Activated effector memory CD4-positive, alpha-beta T cell treated with anti-CD3 and anti-CD28 coated beads, Interleukin-2, amount 50 U/mL, for 16 hours (primary cell): ENCODE results near the gene SLC8A1.

Source experiments
- DNase-seq: peaks from one replicate; pipeline ENCODE4 v3.0.0-alpha.2; 2020

Gene SLC8A1

DNA sequence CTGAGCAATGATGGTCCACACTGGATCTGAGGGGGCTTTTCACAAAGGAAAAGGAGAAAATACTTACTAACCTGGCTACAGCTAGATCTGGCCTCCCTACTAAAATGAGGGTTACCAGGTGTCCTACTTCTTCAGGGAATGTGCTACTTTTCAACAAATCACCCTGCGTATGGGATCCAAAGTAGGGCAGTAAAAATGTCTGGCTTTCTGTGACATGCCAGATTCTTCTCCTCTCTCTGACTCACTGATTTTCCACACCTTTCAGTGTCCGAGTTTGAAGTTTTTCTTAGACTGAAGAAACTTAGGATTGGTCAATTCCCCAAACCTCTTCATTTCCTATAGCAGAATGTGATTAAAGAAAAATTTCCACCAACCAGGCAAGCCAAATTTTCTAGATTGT is 71.2 kb downstream of the SLC8A1 start:
- no peak for DNase-seq

DNA sequence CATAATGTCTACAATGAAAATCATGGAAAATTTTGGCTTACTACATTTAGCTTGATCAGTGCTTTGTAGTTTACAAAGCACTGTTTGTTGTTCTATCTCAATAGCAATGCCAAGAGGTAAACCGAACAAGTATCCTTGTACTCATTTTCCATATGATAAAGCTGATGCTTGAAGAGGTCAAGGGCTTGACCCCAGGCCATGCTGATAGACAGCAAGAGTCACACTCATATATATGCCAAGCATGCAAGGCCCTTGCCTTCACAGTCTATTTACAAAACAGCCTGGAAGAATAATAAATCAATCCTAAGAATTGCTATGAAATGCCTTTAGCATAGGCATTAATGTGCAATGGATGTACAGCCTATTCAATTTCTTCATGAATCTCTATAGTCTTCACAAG is 71.8 kb downstream of the SLC8A1 start:
- DNase-seq, result no peak

DNA sequence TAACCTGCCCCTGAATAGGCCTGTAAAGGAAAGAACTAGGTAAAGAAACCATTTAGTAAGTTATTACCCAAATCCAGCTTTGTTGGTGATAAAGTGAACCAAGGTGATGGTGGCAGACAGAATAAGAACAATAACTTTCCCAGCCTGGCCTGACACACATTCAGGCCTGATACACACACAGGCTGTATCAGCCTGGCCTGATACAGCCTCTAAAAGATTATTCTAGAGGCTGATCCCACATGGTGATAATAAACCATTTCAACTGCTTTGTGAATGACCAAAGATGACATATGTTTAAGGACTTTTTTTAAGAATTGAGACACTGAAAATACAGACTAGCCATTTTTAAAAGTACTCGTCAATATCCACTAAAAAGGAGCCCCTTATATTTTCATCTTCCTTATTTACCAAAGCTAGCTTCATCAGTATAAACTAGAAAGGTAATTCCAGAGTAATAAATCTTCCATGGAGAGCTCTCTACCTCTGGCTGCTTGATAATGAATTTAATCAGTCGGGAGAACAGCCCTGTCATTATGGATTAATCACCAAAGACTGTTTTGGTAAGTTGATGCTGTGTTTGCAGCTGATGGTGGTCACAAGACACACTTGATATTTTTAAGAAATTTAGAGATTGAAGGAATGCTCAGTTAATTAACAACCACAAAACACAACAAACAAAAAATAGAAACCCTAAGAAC is 77.2 kb downstream of the SLC8A1 start:
- no peak for DNase-seq

DNA sequence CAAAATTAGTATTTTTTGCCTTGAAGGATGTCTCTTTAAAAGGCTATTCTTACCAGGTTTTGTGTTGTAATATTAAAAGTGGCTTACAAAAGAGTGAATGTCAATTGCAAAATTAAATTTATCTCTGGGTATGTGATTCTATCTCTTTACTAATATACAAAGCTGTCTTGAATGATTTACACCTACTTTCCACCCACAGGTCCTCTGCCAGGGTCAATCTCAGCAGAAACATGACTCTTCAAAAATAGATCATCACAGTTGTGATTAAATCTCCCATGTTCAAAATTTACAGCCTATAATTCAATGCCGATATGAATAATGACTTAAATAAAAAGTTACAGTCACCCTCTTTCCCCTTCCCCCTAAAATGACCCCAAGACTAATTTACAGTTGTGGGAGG is 78.8 kb downstream of the SLC8A1 start:
- DNase-seq, result no peak

DNA sequence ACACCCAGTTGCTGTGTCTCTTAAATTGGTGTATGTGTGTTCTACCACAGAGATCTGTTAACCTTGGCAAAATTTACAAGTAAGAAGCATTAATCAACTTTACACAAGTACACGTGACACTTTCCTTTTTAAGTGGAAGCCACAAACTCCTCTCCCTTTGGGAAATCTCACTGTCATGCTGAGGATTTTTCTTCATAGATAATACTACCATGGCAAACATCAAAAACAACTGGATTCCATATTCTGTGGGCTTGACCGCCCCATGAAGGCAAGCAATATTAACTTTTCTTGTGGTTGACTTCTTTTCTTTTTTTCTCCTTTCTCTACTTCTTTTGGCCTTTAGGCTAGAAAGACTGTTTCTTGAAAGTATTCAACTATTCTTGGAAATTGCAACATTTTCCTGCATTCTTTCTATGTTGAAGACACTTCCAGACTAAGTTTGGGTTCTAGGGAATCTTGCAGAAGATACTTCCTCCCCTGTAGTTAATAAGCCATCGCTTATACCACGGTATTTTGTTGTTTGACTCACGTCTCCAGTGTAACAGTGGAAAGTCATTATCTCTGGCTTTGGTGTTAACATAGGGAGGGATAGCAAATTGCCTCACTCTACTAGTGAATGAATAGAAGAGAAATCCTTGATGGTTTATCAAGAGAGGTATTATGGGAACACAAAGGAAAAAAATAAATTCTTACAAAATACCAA is 79.5 kb downstream of the SLC8A1 start:
- no peak for DNase-seq

DNA sequence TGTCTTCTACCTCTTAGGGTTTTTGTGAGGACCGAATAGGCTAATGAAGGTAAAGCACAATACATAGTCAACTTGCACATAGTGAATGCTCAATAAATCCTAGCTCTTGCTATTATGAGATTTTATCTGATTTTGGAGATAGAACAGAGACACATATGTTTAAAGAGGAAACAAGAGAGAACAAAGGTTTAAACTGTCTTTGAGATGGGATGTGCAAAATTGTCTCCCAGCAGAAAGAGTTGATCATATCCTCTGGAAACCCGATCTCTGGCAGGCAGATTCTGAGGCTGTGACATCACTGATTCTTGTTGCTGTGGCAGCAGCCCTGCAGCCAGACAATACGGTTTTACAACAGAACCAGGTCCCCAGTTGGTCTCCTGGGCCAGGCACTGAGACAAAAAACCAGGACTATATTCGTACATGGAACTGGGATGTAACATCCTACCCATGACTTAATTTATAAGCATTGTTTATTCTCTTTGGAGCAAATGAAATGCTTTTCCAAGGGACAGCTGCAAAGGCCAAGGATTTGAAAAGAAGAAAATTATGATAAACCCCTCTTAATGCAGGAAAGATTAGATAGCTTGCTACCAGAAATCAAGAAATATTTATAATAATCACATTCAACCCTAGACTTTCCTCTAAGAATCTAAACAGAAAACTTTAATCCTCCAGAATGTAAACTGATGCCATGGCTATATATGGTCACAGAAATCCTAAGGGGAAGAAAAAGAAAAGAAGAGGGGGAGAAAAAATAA is 80.2 kb downstream of the SLC8A1 start:
- no peak for DNase-seq

DNA sequence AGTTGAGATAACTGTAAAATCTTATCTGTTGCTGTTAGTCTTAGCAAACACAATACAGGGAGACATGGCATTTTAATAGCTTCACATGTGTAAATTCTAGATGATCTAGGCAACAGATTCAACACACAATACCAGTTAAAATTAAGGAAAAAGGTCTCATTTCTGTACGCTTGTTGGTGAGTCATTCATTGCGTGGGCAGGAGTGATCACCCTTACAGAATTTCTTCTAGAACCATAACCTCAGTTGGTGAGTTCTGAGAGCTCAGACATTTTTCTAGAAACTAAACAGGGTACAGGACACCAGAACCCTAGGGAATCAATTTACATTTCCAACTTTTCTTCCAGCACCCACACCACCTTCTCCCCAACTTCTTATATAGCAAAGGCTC is 81.9 kb downstream of the SLC8A1 start:
- DNase-seq, result no peak

DNA sequence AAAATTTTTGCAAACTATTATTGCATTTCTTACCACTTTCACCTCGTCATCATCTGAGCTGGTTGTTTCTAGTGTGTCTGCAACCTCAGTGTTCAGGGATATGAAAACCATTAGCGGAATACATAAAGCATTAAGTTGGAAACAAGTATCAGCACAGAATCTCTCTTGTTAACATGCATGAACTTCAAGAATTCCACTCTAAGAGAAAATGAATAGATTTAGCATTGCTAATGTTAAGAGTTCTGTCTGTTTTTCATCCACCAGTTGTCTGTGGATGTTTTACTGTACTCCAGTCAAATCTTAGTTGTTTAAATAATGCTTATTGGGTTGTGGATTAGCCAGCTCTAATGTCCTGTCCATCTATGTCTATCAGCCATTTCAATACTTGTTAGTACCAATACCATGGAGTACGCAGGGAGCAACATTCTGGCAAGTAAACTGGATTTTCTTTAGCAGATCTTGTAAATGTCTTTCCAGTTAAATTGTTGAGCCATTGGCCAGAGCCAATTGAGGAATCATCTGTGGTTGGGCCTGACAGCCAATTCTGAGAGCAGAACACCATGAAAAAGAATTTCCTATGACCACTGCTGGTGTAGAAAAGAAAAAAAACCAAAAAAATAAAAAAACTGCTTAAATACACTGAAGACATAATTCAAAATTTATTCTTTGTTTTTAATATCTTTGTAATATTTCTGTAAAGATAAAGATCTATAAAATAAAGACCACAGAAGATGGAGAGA is 82.5 kb downstream of the SLC8A1 start:
- no peak for DNase-seq

DNA sequence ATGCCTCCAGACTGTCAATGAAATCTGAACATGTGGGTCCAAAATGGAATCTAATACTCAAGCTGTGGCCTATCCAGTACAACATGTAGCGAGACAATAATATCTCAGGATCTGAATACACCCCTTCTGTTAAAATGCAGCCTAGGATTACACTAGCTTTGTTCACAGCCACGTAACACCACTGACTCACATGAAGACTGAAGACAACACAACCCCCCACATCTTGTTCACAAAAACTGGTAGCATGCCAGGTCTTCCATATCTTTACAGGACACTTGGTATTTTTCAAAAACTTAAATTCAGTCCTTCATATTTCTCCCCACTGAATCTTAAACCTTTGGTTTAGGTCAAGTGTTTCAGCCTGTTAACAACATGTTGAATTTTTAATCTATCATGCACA is 84.2 kb downstream of the SLC8A1 start:
- DNase-seq, result no peak

DNA sequence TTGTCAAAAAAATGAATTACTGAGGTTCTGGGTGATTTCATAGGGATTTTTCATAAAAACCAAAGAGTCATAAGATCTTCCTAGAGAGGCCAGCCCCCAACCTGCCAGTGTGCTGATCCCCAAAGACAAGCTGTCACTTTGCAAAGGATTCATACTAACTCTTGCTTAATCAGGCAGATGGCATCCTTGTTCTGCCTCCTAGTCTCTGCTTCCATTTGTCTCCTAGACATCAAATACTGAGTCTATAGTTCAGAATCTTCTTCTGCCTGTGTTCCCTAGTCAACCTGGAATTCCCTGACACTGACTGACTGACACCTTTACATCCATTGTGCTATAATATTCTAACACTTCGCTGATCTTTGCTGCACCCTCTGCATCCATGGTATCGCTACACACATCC is 84.9 kb downstream of the SLC8A1 start:
- no peak for DNase-seq

DNA sequence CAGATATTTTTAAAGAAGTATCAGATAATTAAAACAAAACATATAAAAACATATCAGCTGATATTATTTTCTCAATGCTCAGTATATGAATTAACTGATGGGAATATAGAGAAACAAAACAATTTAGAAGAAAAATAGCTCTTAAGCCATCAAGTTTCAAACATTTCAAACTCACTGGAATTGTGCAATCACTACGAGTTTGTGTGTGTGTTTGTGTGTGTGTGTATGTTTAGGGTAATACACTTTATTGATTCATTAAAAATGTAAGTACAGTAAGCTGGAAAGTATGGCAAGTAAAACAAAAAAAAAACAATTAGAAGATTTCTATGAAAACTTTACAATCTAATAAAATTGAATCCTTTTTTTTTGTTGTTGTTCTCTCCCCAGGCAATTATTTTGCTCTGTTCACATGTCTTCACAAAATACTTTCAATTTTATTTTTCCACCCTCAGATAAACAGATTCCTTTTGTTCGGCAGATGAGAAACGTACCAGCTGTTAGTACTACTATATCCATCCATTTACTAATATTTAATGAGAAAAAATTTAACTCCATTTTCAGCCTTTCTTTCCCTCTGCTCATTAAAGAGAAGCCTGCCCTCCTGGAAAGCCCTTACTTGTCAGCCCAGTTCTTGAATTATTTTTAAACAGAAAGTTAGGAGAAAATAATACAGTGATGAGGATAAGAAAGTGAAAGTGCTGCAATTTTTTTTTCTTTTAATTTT is 87.6 kb downstream of the SLC8A1 start:
- no peak for DNase-seq

DNA sequence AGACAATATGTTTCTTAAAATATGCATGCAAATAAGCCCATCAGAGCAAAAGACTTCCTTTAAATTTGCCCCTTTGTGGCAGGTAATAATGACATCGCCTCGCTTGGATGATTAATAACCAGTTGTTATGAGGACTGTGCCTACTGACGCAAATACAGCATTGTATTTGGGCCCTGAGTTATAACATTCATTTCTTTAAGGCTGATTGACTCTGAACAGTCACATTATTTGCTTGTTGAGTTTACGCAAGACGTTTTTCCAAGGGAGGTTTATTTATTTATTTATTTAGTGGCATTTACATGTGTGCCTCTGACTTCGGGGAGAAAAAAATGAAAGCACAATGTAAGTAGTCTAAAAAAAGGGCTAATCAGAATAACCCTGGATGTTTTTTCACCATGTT is 88.3 kb downstream of the SLC8A1 start:
- no peak for DNase-seq

DNA sequence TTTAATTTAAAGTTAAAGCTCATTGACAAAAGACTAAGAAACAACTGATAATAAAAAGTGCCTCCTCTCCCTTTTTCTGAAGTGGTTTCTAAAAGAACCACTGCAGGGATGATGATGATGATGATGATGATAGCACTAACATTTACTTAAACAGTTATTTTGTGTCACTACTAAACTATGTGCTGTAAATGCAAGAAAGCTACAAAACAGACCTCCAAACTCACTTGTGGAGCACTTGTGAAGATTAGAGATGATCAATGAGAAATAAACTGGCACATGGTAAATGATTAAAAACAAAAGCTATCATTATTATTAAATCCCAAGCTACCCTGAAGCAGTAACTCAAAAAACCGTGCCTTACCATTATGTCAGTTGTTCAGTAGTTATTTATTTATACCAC is 88.7 kb downstream of the SLC8A1 start:
- no peak for DNase-seq

DNA sequence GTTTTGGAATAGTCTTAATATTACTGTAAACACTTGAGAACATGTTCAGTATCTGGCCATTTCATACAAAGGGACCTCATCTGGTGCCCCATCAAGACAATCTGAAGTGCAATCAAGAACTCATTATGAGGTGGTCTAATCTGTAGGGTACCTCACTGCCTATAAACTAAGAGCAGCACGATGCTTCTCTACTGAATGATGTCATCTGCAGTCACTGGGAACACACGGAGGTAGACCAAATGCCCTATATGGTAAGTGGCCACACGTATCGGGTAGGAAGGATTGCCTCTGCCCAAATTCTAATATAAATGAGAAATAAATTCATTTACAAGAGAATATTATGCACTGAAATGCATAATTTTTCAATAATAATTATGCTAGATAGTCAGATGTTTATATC is 90.4 kb downstream of the SLC8A1 start:
- DNase-seq, result no peak

DNA sequence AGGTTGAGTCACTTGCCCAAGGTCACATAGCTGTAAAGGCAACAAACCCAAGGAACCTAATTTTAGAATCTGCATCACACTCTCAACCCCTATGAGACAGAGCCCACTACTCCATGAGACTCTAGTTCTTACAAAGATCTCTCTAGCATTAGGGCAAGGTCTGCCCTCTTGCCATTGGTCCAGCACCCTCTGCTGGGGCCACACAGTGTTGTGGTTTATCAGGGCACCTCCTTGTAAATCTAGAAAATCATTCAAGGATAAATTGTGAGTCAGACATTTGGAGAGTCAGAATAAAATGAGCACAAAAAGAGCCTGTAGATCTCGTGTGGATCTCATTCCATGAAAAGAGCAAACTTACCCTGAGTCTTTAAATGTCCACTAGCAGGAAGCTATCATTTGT is 91.2 kb downstream of the SLC8A1 start:
- no peak for DNase-seq

DNA sequence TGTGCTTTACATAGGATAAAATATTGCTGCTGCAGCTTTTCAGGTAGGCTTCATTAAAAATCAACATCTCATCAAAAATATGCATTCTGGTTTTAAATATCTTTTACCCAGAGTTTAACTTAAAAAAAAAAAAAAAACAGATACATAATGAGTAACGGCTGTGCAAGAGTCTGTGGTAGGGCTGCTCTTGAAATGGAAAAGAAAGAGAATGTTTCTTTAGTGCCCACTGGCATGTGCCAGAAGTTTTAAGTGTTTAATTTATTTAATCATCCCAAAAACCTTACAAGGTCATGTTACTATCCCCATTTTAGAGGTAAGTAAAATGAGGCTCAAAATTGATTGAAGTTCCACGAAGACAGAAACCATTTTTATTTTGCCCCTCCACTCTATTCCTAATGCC is 92.1 kb downstream of the SLC8A1 start:
- no peak for DNase-seq

DNA sequence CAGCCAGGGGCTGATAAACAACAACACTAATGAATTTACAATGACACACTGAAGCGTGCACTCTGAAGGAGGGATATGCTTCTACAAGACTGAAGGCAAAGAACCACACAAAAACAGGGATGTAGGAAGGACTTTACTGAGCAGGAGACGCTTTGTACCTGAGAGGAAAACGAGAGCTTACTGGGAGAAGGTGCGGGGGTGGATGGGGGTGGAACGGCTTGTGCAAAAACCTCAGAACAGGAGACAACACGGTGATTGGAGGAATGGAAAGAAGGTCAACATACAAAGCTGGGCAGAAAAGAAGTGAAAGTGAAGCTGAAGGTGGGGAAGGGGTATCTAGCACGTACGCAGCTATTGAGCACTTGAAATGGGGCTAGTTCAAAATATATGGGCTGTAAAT is 93.1 kb downstream of the SLC8A1 start:
- no peak for DNase-seq

DNA sequence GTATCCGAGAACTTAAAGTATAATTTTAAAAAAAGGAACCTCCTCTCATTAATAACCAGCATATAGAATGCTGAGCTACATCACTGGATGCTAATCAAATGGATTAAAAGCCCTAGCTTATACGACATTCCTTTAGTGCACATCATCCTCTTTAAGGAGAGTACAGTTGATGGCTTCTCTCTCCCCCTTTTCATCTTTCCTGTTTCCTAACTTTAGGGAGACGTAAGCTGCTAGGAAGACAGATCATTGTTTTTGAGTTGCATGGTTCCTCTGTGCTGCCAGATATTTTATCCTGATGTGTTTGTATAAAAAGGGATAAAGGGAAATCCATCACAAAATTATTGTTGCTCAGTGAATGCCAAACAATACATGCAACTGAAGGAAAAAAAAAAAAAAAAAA is 94.2 kb downstream of the SLC8A1 start:
- DNase-seq, result no peak

DNA sequence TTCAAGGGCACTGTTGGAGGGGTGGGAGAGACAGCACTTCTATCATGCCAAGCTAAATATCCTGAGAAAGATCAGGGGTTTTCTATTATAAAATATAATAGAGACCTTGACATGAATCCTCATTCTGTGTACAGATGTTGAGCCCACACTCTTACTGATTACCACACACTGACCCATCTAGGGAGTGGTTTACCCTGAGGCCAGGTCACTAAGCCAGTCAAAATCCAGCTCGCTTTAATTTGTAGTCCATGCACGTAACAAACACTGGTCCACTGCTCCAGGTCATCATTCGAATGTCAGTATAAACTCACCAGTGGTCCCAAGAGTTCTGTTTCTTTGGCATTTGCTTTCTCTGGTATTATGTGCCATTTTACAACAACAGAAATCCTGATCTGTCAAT is 96.4 kb downstream of the SLC8A1 start:
- DNase-seq, result no peak

DNA sequence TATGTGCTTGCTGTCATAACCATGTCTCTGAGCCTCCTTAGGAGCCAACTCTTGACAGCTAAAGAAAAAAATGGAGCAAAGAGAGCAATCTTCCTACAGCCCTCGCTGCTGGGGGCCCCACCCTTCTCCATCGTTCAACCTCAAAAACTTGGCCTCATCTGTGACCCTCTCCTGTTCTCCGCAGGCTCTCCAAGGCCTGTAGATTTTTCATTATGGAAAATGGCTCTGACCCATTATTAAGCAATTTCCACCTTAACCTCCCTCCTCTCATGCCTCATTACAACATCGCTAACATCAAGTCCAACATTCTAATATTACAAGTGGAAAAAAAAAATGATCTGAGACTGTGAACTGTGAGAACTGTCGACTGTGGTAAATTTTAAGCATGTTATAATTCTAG is 98.7 kb downstream of the SLC8A1 start:
- DNase-seq, result no peak

DNA sequence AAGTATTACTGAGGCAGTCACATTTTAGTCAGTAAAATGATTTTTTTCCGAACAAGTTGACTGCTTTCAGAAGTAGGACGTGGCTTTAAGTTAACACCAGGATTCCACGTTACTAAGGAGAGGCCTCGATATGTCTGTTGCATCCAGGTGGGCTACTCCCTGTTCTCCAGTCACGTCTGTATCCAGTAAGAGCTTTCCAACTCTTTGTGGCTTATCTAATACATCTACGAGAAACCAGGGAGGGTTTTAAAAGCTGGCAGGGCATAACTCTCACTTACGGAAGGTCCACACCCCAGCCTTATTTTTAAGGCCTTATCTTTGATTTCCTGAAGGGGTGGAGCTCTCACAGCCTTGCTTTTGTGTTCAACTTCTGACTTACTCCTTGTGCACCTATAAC is 99.2 kb downstream of the SLC8A1 start:
- no peak for DNase-seq

DNA sequence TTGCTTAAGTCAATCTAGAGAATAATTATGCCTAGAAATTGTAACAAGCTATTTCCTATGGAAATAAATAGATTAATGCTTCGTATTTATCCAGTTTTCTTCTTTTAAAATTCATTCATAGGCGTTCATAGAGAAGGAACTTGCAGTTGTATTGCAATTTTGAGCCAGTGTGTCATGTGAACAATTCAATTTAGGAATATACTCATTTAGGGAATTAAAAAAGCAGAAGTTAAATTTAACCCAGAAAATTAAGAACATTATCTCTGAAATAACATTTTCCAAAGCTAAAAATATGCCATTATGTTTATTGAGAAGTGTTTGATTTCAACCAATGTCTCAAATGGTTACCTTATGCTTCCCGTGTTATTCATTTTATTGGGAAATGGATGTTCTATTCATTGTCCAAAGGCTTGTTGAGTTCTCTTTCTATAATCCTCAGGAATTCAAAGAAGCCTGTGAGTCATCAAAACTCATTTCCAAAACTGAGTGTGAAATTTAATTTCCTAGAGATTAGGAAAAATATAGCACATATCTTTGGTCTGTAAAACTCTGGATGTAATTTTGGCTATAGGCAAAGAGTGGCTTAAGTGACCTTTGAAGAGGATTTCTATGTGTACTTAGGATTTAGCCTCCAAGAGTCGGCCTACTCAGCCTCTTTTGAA is 99.7 kb downstream of the SLC8A1 start:
- no peak for DNase-seq
